Measurements from ENCODE around the gene DYNC2LI1. TPM values are rescaled to one million over a fixed set of nuclear protein-coding genes. Genes with fewer than 3 reads are reported as not detected.

The DYNC2LI1 gene
- total RNA-seq, 4 donors from 2014 or later, result 13.6 to 20.4 (median 17.7) TPM

DNA sequence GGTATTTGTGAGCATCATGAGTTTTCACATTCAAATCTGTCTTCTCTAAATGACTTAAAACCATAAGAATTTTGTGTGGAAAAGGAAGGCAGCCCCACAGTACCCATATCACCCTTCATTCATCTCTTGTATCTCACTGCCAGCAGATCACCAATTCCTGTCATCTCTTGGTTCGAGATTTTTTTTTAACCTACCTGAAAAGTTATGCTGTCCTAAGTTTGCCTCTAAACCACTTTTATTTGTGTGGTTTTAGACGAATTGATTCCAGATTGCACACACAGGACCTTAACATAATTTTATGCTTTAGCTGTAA is 32.8 kb downstream of the DYNC2LI1 start:
- 80 to 85% methylated on average over 2 of the region's 2 CpGs for WGBS, 2 donors
- H3K4me3 ChIP-seq (ENCODE audit: low read depth, poor library complexity, severe bottlenecking), result no peak overlapping the region
- intact Hi-C loops (cut with DNase I; ENCODE audit: low total_unique reads), result no loop called here
- no peak for DNase-seq (ENCODE audit: low spot score in 2 of 2)
- TF ChIP-seq POLR2A (IDR thresholded peaks at IDR 0.05), result no peak
- TF ChIP-seq, protein P1, sequence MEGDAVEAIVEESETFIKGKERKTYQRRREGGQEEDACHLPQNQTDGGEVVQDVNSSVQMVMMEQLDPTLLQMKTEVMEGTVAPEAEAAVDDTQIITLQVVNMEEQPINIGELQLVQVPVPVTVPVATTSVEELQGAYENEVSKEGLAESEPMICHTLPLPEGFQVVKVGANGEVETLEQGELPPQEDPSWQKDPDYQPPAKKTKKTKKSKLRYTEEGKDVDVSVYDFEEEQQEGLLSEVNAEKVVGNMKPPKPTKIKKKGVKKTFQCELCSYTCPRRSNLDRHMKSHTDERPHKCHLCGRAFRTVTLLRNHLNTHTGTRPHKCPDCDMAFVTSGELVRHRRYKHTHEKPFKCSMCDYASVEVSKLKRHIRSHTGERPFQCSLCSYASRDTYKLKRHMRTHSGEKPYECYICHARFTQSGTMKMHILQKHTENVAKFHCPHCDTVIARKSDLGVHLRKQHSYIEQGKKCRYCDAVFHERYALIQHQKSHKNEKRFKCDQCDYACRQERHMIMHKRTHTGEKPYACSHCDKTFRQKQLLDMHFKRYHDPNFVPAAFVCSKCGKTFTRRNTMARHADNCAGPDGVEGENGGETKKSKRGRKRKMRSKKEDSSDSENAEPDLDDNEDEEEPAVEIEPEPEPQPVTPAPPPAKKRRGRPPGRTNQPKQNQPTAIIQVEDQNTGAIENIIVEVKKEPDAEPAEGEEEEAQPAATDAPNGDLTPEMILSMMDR (IDR thresholded peaks at IDR 0.05), result no peak

DNA sequence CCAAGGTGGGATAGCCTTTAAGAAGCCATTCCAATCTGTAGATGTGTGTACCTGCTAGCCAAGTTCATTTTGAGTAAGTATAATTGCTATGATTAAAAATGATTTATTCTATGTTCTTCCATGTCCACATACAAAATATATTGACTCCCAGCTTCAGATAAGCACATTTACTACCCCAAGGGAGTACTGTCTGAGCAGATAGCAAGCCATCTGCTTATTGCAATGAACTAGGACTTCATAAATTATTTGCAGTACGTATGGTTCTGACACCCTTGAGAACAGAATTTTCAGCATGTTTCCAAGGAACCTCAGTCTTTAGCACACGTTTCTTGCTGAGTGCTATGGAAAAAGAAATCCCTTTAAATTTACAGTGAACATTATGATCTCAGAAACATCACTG is 36.6 kb downstream of the DYNC2LI1 start:
- DNase-seq (ENCODE audit: low spot score in 2 of 2), result no peak
- intact Hi-C loops (cut with DNase I; ENCODE audit: low total_unique reads), result no loop called here
- 52 to 66% methylated on average over 2 of the region's 2 CpGs for WGBS, 2 donors
- TF ChIP-seq, protein P1 (IDR thresholded peaks at IDR 0.05), result no peak
- TF ChIP-seq POLR2A (IDR thresholded peaks at IDR 0.05), result no peak
- no peak overlapping the region for H3K4me3 ChIP-seq (ENCODE audit: low read depth, poor library complexity, severe bottlenecking)

DNA sequence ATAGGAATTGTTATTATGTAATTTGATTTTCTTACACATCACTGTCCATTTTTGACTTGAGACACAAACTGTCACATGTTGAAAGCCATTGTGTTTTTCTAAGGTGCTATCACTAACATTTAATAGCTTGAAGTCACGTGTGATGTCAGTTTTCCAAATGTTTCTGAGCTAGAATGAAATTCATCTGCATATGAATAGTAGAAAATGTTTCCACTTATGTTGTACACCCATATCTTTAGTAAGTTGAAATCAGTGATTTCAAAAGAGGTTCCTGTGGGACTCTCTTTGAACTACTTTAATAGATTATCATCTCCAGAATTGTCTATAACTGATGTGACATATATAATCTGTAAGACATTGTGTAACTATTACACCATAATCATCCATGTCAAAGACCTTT is 37.0 kb downstream of the DYNC2LI1 start:
- WGBS, 2 donors, result 83% methylated on average over 1 of the region's 1 CpG
- TF ChIP-seq POLR2A (IDR thresholded peaks at IDR 0.05), result no peak
- TF ChIP-seq, protein P1 (IDR thresholded peaks at IDR 0.05), result no peak
- intact Hi-C loops (cut with DNase I; ENCODE audit: low total_unique reads), result no loop called here
- DNase-seq (ENCODE audit: low spot score in 2 of 2), result no peak
- H3K4me3 ChIP-seq (ENCODE audit: low read depth, poor library complexity, severe bottlenecking), result no peak overlapping the region

DNA sequence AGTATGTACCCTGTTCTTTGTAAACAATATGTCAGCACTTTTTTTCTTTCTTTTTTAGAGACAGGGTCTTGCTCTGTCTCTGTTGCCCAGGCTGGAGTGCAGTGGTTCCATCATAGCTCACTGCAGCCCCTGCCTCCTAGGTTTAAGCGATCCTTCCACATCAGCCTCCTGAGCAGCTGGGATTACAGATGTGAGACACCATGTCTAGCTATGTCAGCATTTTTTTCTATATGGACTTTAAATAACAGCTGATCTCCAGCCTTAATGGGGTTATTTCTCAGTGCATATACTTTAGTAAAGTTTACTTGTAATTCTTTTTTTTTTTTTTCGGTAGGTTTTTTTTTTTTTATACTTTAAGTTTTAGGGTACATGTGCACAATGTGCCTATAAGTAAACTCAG is 38.2 kb downstream of the DYNC2LI1 start:
- no peak for DNase-seq (ENCODE audit: low spot score in 2 of 2)
- no peak overlapping the region for H3K4me3 ChIP-seq (ENCODE audit: low read depth, poor library complexity, severe bottlenecking)
- intact Hi-C loops (cut with DNase I; ENCODE audit: low total_unique reads), result no loop called here
- TF ChIP-seq, protein P1 (IDR thresholded peaks at IDR 0.05), result no peak
- TF ChIP-seq POLR2A (IDR thresholded peaks at IDR 0.05), result no peak
- 67 to 93% methylated on average over 2 of the region's 2 CpGs for WGBS, 2 donors

DNA sequence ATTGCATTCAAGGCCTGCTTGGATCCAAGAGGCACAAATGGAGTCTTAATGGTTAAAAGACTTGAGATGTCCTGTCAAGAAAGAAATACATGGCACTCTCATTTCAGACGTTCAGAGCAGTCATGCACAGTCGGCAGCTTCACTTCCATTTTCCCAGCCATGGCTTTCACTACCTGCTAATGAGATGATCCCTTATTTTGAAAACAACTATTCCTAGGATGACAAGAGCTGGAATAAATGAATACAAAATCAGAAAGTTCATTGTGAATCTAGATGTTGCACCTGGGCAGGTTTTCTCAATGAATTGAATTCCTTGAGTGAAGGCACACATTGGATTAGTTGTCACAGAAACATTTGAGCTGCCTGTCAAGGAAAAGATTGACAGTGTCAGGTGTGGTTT is 39.1 kb downstream of the DYNC2LI1 start:
- 52 to 56% methylated on average over 2 of the region's 2 CpGs for WGBS, 2 donors
- TF ChIP-seq, protein P1 (IDR thresholded peaks at IDR 0.05), result no peak
- TF ChIP-seq POLR2A (IDR thresholded peaks at IDR 0.05), result no peak
- H3K4me3 ChIP-seq (ENCODE audit: low read depth, poor library complexity, severe bottlenecking), result no peak overlapping the region
- no peak for DNase-seq (ENCODE audit: low spot score in 2 of 2)
- intact Hi-C loops (cut with DNase I; ENCODE audit: low total_unique reads), result no loop called here

DNA sequence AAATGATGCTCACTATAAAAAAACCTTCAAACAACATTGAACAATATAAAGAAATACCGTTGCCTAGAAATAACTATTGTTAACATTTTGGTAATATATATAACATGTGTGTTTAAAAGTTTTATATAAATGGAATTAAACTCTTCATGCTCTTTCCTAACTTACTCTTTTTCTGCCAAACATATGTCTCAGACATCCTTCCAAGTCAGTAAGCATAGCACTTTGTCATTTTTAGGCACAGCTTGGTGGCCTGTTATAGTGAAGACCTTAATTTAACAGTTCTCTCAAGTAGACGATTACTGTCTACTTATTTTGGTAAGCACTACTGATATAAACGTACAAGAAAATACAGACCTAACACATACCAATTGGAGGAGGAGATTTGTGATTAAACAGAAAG is 40.9 kb downstream of the DYNC2LI1 start:
- no peak for DNase-seq (ENCODE audit: low spot score in 2 of 2)
- WGBS, 2 donors, result 78% methylated on average over 3 of the region's 3 CpGs
- TF ChIP-seq, protein P1 (IDR thresholded peaks at IDR 0.05), result no peak
- no peak overlapping the region for H3K4me3 ChIP-seq (ENCODE audit: low read depth, poor library complexity, severe bottlenecking)
- intact Hi-C loops (cut with DNase I; ENCODE audit: low total_unique reads), result no loop called here
